Measurements from ENCODE around the gene AGTR1. TPM values are rescaled to one million over a fixed set of nuclear protein-coding genes. Genes with fewer than 3 reads are reported as not detected.
A peak's percentile ranks its signal among the peaks of the same experiment; 100 is the strongest.

The AGTR1 gene
- total RNA-seq (2016; rRNA removed; fragmentation: Illumina TruSeq; extraction: Trizol), result 0.08 and 0.64 TPM in 2 replicates
- not detected in 2 replicates for total RNA-seq (2016; cell fraction: cytosol; rRNA removed; fragmentation: Illumina TruSeq; extraction: Trizol; ENCODE audit: low read depth)
- total RNA-seq (2016; cell fraction: insoluble cytoplasmic fraction; rRNA removed; fragmentation: Illumina TruSeq; extraction: Trizol), result 0.13 and 0.54 TPM in 2 replicates
- total RNA-seq (2016; cell fraction: membrane; rRNA removed; fragmentation: Illumina TruSeq; extraction: Trizol), result 0.14 and 0.19 TPM in 2 replicates
- 0.62 and 0.91 TPM in 2 replicates for total RNA-seq (2016; cell fraction: nucleus; rRNA removed; fragmentation: Illumina TruSeq; extraction: Trizol)
- 1.5 and 3.1 TPM in 2 replicates for polyA plus RNA-seq (2011; rRNA removed)
- polyA plus RNA-seq (2011; cell fraction: cytosol; rRNA removed), result 0.81 and 3.1 TPM in 2 replicates
- 0.77 and 1.3 TPM in 2 replicates for polyA plus RNA-seq (2011; cell fraction: nucleus; rRNA removed)
- 16.4 and 26.3 TPM in 2 replicates for polyA plus RNA-seq (2012)
- not detected in 2 replicates for polyA plus RNA-seq (2016; cell fraction: cytosol; fragmentation: Illumina TruSeq; extraction: Trizol; ENCODE audit: low read depth)
- polyA plus RNA-seq (2016; cell fraction: insoluble cytoplasmic fraction; fragmentation: Illumina TruSeq; extraction: Trizol; ENCODE audit: low read depth), result 0.21 and 0.51 TPM in 2 replicates
- polyA plus RNA-seq (2016; cell fraction: membrane; fragmentation: Illumina TruSeq; extraction: Trizol; ENCODE audit: low read depth), result 0.13 TPM in 2 replicates
- polyA plus RNA-seq (2016; cell fraction: nucleus; fragmentation: Illumina TruSeq; extraction: Trizol; ENCODE audit: insufficient read depth, low read depth), result 0.79 and 2.8 TPM in 2 replicates
- 2.5 TPM in 1 of 2 replicates, not detected in the other for polyA minus RNA-seq (2011; rRNA and poly(A)+ RNA removed; ENCODE audit: low replicate concordance)
- 1.6 and 2.6 TPM in 2 replicates for polyA minus RNA-seq (2011; cell fraction: cytosol; rRNA and poly(A)+ RNA removed)
- polyA minus RNA-seq (2011; cell fraction: nucleus; rRNA and poly(A)+ RNA removed), result 1.8 and 2.4 TPM in 2 replicates
- Bru-seq, nascent RNA, result percentile 31 among the genes with signal in this experiment
- BruChase-seq, experiment 1, labeled RNA remaining after a 6-hour chase, result percentile 25 among the genes with signal in this experiment
- BruChase-seq, experiment 2, labeled RNA remaining after a 2-hour chase, result percentile 24 among the genes with signal in this experiment
- long read RNA-seq, experiment 1, partial matches to known transcripts, result 0 of 2 reads
- long read RNA-seq, experiment 1, other reads (novel, unspliced or antisense), result 2 of 2 reads
- long read RNA-seq, experiment 2, result 0 reads

DNA sequence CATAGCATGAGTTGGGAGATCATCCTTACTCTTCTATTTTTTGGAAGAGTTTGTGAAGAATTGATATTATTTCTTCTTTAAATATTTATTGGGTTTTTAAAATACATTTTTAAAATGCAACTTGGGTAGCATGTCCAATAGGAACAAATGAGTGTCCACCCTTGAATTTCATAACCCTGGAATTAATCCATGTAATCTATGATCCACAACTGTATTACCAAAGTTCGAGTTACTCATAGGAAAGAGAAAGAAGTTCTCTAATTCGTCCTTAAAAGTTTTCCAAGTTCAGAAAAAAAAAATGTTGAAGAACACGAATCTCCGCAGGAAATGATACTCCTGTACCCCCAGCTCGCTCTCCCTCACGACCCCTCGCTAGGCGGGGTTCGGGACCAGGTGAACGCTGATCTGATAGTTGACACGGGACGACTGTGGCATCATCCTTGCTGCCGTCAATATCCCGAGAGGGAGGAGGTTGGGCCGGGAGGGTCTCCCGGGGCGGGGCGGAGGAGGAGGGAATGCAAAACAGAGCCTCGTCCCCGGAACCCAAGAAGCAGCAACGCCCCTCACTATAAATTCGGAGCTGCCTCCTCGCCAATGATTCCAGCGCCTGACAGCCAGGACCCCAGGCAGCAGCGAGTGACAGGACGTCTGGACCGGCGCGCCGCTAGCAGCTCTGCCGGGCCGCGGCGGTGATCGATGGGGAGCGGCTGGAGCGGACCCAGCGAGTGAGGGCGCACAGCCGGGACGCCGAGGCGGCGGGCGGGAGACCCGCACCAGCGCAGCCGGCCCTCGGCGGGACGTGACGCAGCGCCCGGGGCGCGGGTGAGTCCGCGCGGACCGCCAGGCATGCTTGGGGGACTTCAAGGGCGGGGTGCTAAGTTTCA, at the start of gene AGTR1:
Gene AGTR1, plus strand, starts transcription at position 598 of the 884 bp plus-strand sequence. CDS start 43,133 bp downstream, outside the sequence.
- Histone ChIP-seq H3K9ac (ENCODE audit: insufficient read depth, low read depth, low read length) (peak within 1 kb of the TSS; percentile 24; the same call in 1 of the 2 replicates), H3K27ac (ENCODE audit: extremely low read length, insufficient read depth, low read length) (no peak within 1 kb of the TSS), H3K79me2 (ENCODE audit: insufficient read depth, low read length) (no peaks in the 10 kb centered on the region), H3K4me1 (ENCODE audit: insufficient read depth, low read length) (peaks cover 23% of the 10 kb centered on the region), H3K36me3 (replicated peaks in 1 of 2; ENCODE audit: control insufficient read depth in 1 of 2, insufficient read depth in 2 of 2, low read length in 2 of 2) (no peaks in the 10 kb centered on the region), H3K27me3 (ENCODE audit: control insufficient read depth in 1 of 2, insufficient read depth in 2 of 2, low read length in 2 of 2) (peaks cover 0 to 20% of the 10 kb centered on the region in 2 experiments; a peak in 4 of 5 replicates), H3K4me2 (ENCODE audit: low read depth, low read length) (peak within 1 kb of the TSS; percentile 79), H3K4me3 (replicated peaks in 1 of 3; ENCODE audit: insufficient read depth in 1 of 3, low read depth in 2 of 3, low read length in 3 of 3) (peak within 1 kb of the TSS; percentile 54 to 71 (median 63)), H3K9me3 (ENCODE audit: low read length) (no peaks in the 10 kb centered on the region), H4K20me1 (ENCODE audit: insufficient read depth, low read length) (no peaks in the 10 kb centered on the region), H2AFZ (ENCODE audit: low read length) (peak within 1 kb of the TSS; percentile 20)
- ATAC-seq (peak; percentile 97), FAIRE-seq (no peak), DNase-seq (ENCODE audit: low spot score) (no peak)
- in situ Hi-C loops (cut with HindIII; ENCODE audit: extremely low pct_ligation_motif_present, low pct_unique_long_range_greater_than_20kb), result no loop called here
- intact Hi-C loops (cut with micrococcal nuclease; ENCODE audit: unreplicated experiment), result no loop called here
- BruUV-seq (replicated peaks), result no TSS peak
- WGBS (ENCODE audit: low lambda C conversion rate), result 2% methylated on average over 12 of the region's 61 CpGs
- CTCF ChIA-PET (ENCODE audit: low intra/inter-chr PET ratio, low total read pairs), result no interaction called here
- POLR2A ChIA-PET, result interaction anchor here (1.0 kb wide), 1 partner anchor 95 kb away, joined by 5 read pairs; no protein-coding TSS in a partner anchor
- TF ChIP-seq, protein P1, sequence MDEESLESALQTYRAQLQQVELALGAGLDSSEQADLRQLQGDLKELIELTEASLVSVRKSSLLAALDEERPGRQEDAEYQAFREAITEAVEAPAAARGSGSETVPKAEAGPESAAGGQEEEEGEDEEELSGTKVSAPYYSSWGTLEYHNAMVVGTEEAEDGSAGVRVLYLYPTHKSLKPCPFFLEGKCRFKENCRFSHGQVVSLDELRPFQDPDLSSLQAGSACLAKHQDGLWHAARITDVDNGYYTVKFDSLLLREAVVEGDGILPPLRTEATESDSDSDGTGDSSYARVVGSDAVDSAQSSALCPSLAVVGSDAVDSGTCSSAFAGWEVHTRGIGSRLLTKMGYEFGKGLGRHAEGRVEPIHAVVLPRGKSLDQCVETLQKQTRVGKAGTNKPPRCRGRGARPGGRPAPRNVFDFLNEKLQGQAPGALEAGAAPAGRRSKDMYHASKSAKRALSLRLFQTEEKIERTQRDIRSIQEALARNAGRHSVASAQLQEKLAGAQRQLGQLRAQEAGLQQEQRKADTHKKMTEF (CRISPR knock-in tag; IDR thresholded peaks at IDR 0.05), result no peak
- TF ChIP-seq ZNF441 (CRISPR knock-in tag; IDR thresholded peaks at IDR 0.05; ENCODE audit: borderline replicate concordance) (peak; percentile 24; the same call in 1 of the 2 replicates), MIXL1 (CRISPR knock-in tag; IDR thresholded peaks at IDR 0.05) (no peak), XRCC5 (optimal IDR thresholded peaks at IDR 0.05; ENCODE audit: low read length) (no peak), U2AF1 (optimal IDR thresholded peaks at IDR 0.05; ENCODE audit: low read depth, low read length) (no peak), MAFG (CRISPR knock-in tag; IDR thresholded peaks at IDR 0.05) (no peak), ZSCAN29 (CRISPR knock-in tag; conservative IDR thresholded peaks at IDR 0.05) (0 out of 2 replicates have a peak, but pooled peaks have one; percentile 37), MATR3 (CRISPR knock-in tag; IDR thresholded peaks at IDR 0.05) (no peak), POLR2A (IDR thresholded peaks at IDR 0.05; ENCODE audit: insufficient read depth in 1 of 2, low read depth in 2 of 2, low read length in 2 of 2) (peak in 1 of 2 experiments; percentile 58; a peak in 1 of 4 replicates), ZNF10 (CRISPR knock-in tag; IDR thresholded peaks at IDR 0.05; ENCODE audit: borderline replicate concordance, low read depth) (no peak), MED8 (CRISPR knock-in tag; IDR thresholded peaks at IDR 0.05; ENCODE audit: insufficient replicate concordance) (no peak)
